C4-2B (cell line): ENCODE results near the gene RUNDC3A.

ENCODE experiments used
- H3K27ac ChIP-seq: fragments of 450-650 bp; 2 replicates; pipeline ENCODE4 v1.5.1; 2017
- CTCF ChIP-seq: fragments of 450-650 bp; conservative IDR thresholded peaks from 2 replicates; pipeline ENCODE4 v1.5.1; 2017; ENCODE audit warnings: mild to moderate bottlenecking
- ZFX ChIP-seq: fragments of 450-650 bp; IDR thresholded peaks from 2 replicates; pipeline ENCODE4 v1.6.1; 2017

Gene RUNDC3A

DNA sequence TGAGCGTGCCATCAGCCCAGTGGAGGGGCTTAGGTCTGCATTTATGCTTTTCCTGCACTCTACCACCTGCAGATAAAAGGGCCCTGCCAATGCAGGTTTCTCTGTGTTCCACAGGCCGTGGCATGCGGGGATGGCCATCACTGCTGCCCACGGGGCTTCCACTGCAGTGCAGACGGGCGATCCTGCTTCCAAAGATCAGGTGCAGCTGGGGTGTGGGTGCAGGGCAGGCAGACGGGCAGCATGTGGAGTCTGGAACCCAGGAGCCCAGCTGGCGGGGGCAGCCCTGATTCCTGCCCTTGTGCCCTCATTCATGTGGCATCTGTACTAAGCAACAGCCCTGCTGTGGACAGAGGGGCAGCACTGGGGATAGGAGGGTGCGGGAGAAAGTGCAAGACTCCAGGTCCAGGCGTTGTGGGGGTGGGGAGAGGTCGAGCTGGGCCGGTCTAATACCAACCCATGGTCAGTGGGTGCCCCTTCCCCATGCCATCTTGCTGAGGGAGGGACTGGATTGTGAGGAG lies 41.2 kb downstream of the RUNDC3A start:
- TF ChIP-seq CTCF = no peak
- TF ChIP-seq ZFX = no peak
- H3K27ac ChIP-seq = no peak overlapping the region

DNA sequence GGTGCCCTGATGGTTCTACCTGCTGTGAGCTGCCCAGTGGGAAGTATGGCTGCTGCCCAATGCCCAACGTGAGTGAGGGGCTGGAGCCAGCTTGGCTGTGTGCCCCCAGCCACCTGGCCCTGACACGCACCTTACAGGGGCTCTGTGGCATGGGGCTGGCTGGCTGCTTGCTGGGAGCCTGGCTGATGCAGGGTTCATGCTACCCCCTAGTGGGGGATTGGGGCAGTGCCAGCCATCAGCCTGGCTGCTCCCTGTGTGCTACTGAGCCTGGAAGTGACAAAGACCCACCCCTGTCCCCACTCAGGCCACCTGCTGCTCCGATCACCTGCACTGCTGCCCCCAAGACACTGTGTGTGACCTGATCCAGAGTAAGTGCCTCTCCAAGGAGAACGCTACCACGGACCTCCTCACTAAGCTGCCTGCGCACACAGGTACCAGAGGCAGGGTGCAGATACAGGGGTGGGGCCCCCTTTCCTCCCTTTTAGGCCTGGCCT lies 42.4 kb downstream of the RUNDC3A start:
- TF ChIP-seq ZFX (no peak), CTCF (peak; percentile 70)
- H3K27ac ChIP-seq = no peak overlapping the region

DNA sequence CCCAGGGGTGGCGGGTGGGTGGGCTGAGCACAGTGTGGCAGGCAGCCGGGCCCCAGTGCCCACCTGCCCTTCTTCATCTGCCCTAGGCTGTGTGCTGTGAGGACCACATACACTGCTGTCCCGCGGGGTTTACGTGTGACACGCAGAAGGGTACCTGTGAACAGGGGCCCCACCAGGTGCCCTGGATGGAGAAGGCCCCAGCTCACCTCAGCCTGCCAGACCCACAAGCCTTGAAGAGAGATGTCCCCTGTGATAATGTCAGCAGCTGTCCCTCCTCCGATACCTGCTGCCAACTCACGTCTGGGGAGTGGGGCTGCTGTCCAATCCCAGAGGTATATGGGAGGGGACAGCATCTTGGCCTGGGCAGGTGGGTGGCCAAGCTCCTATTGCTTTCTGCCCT lies 43.1 kb downstream of the RUNDC3A start:
- TF ChIP-seq ZFX = no peak
- H3K27ac ChIP-seq = no peak overlapping the region

- no peak for TF ChIP-seq CTCF
- TF ChIP-seq ZFX = no peak
- H3K27ac ChIP-seq = no peak overlapping the region
Measured at GRCh38 chr17:44351961-44352827, 43.8 kb downstream of the RUNDC3A start.

GRCh38 chr17:44352828-44353671 lies 44.6 kb downstream of the RUNDC3A start:
- TF ChIP-seq ZFX = no peak
- TF ChIP-seq CTCF = no peak
- no peak overlapping the region for H3K27ac ChIP-seq

DNA sequence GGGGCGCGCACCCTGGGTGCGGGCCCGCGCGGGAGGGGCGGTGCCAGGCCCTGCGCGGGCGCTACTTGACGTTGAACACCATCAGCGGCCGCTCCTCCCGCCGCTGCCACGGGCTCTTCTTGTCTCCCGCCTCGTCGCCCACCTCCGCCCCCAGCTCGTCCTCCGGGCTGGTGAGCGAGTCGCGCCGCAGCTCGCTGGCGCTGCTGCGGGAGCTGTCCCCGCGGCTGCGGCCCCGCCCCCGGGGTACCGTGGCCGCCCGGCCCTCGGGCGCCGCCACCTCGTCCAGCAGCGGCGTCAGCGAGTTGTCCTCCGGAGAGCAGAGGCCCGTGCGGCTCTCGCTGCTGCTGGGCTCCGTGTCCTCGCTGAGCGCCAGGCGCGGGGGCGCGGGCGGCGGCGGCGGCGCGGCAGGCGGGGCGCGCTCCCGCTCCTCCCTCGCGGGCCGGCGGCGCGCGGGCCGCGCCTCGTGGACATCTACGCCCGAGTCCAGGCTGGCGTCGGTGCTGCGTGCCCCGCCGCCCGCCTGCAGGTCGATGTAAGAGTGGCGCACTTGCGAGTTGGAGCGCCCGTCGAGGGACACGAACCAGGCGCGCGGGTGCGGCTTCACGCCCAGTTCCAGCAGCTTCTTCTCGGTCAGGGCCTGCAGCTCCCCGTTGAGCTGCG lies 45.4 kb downstream of the RUNDC3A start:
- TF ChIP-seq ZFX (no peak), CTCF (no peak)
- no peak overlapping the region for H3K27ac ChIP-seq
